IMR-90 (cell line): ENCODE data around the gene TCERG1L. TPM values are rescaled to one million over a fixed set of nuclear protein-coding genes. Genes with fewer than 3 reads are reported as not detected.

Source experiments
- ATAC-seq: fragments of 200-7000 bp; cut with Tn5 transposase; 2 replicates; pipeline ENCODE4 v1.9.1; 2020; ENCODE audit warnings: low read depth, mild to moderate bottlenecking, moderate library complexity
- BruUV-seq: library from RNA; stranded (reverse); fragments of 400-500 nt; replicated peaks from 2 replicates; lab custom pipeline; 2021; lab: Mats Ljungman, UMichigan
- CTCF ChIA-PET: fragments of 300-600 bp; formaldehyde crosslinking; extraction: SDS; loops from one replicate; lab custom pipeline; 2021; ENCODE audit warnings: antibody characterized with exemption; lab: Yijun Ruan, JAX
- POLR2A ChIA-PET: fragments of 300-600 bp; sonication (Branson Sonifier 250); formaldehyde crosslinking; loops from one replicate; lab custom pipeline; 2022; ENCODE audit warnings: antibody characterized with exemption; ENCODE audit not compliant: unreplicated experiment; lab: Charles Lee
- DNase-seq: peaks from one replicate; pipeline ENCODE4 v3.0.0; 2013
- H2AFZ ChIP-seq: replicated peaks from 2 replicates; pipeline ENCODE3; 2013; ENCODE audit warnings: low read length, mild to moderate bottlenecking; ENCODE audit not compliant: poor library complexity
- H2AK5ac ChIP-seq: 2 replicates; pipeline ENCODE4 v1.6.1; 2013; ENCODE audit warnings: low read depth, low read length, inconsistent platforms
- H2AK9ac ChIP-seq: replicated peaks from 2 replicates; pipeline ENCODE3; 2013; ENCODE audit warnings: mild to moderate bottlenecking, low read depth, low read length, moderate library complexity; ENCODE audit not compliant: poor library complexity
- H2BK120ac ChIP-seq: 2 replicates; pipeline ENCODE4 v1.6.1; 2013; ENCODE audit warnings: low read depth, low read length, inconsistent platforms
- H2BK15ac ChIP-seq: 3 replicates; pipeline ENCODE4 v1.6.1; 2013; ENCODE audit warnings: low read depth, low read length, inconsistent platforms
- H2BK20ac ChIP-seq: 2 replicates; pipeline ENCODE4 v1.6.1; 2013; ENCODE audit warnings: low read depth, mild to moderate bottlenecking, inconsistent platforms, low read length, moderate library complexity
- H2BK5ac ChIP-seq: 2 replicates; pipeline ENCODE4 v1.6.1; 2013; ENCODE audit warnings: mild to moderate bottlenecking, low read depth, low read length, inconsistent platforms; ENCODE audit not compliant: poor library complexity, severe bottlenecking
- H3K14ac ChIP-seq: replicated peaks from 2 replicates; pipeline ENCODE4 v1.6.1; 2013; ENCODE audit warnings: low read depth, low read length, inconsistent platforms
- H3K18ac ChIP-seq: 2 replicates; pipeline ENCODE4 v1.6.1; 2013; ENCODE audit warnings: low read depth, low read length, control low read depth
- H3K23ac ChIP-seq: 2 replicates; pipeline ENCODE4 v1.6.1; 2013; ENCODE audit warnings: low read depth, low read length, inconsistent platforms
- H3K27ac ChIP-seq: 2 replicates; pipeline ENCODE4 v1.5.1; 2013; ENCODE audit warnings: mild to moderate bottlenecking, control low read depth, low read length; ENCODE audit not compliant: insufficient read depth
- H3K27me3 ChIP-seq: 2 replicates; pipeline ENCODE4 v1.6.1; 2013; ENCODE audit warnings: low read length; ENCODE audit not compliant: control insufficient read depth, insufficient read depth
- H3K36me3 ChIP-seq: 2 replicates; pipeline ENCODE4 v1.6.1; 2013; ENCODE audit warnings: low read length, mixed read lengths; ENCODE audit not compliant: control insufficient read depth, insufficient read depth
- H3K4ac ChIP-seq: 2 replicates; pipeline ENCODE4 v1.6.1; 2013; ENCODE audit warnings: low read depth, low read length, inconsistent platforms
- H3K4me1 ChIP-seq: 2 replicates; pipeline ENCODE4 v1.6.1; 2013; ENCODE audit warnings: low read length, mixed read lengths; ENCODE audit not compliant: control insufficient read depth, insufficient read depth
- H3K4me2 ChIP-seq: 2 replicates; pipeline ENCODE4 v1.6.1; 2013; ENCODE audit warnings: low read depth, mild to moderate bottlenecking, control low read depth, low read length, moderate library complexity
- H3K4me3 ChIP-seq: 2 replicates; pipeline ENCODE4 v1.5.1; 2013; ENCODE audit warnings: low read depth, mild to moderate bottlenecking, control low read depth, low read length, moderate library complexity; ENCODE audit not compliant: insufficient read depth
- H3K56ac ChIP-seq: 2 replicates; pipeline ENCODE4 v1.6.1; 2013; ENCODE audit warnings: low read length, inconsistent platforms; ENCODE audit not compliant: insufficient read depth; ENCODE audit errors: extremely low read depth
- H3K79me1 ChIP-seq, 2 experiments: 2 replicates each; pipeline ENCODE4 v1.6.1; 2013; ENCODE audit warnings: low read length in 2 of 2, inconsistent platforms in 1 of 2, low read depth in 1 of 2
- H3K9ac ChIP-seq: 2 replicates; pipeline ENCODE4 v1.6.1; 2013; ENCODE audit warnings: low read depth, low read length, control low read depth
- H3K9me1 ChIP-seq: 2 replicates; pipeline ENCODE4 v1.6.1; 2013; ENCODE audit warnings: low read length, inconsistent platforms; ENCODE audit not compliant: insufficient read depth
- H3K9me3 ChIP-seq: 2 replicates; pipeline ENCODE4 v1.6.1; 2013; ENCODE audit warnings: low read length; ENCODE audit not compliant: control insufficient read depth, insufficient read depth
- H4K20me1 ChIP-seq: 2 replicates; pipeline ENCODE4 v1.6.1; 2013; ENCODE audit warnings: low read length, inconsistent platforms; ENCODE audit not compliant: insufficient read depth
- H4K5ac ChIP-seq: 2 replicates; pipeline ENCODE4 v1.6.1; 2013; ENCODE audit warnings: mild to moderate bottlenecking, low read depth, low read length, control low read depth
- H4K8ac ChIP-seq, 2 experiments: 2 replicates each; pipeline ENCODE4 v1.6.1; 2013; ENCODE audit warnings: low read depth in 2 of 2, low read length in 2 of 2, control low read depth in 1 of 2, inconsistent platforms in 1 of 2
- H4K91ac ChIP-seq: 2 replicates; pipeline ENCODE4 v1.6.1; 2013; ENCODE audit warnings: low read depth, low read length, inconsistent platforms; ENCODE audit not compliant: insufficient read depth
- BHLHE40 ChIP-seq: fragments of 150-350 bp; IDR thresholded peaks from 2 replicates; pipeline ENCODE4 v1.6.1; 2016; ENCODE audit warnings: mild to moderate bottlenecking, low read depth, low read length
- CHD1 ChIP-seq: IDR thresholded peaks from 2 replicates; pipeline ENCODE4 v1.6.1; 2012; ENCODE audit warnings: low read depth, low read length, improper control_type of control experiment
- MXI1 ChIP-seq: IDR thresholded peaks from 2 replicates; pipeline ENCODE4 v1.6.1; 2012; ENCODE audit warnings: low read depth, mild to moderate bottlenecking, low read length, moderate library complexity, borderline replicate concordance
- USF2 ChIP-seq: fragments of 150-350 bp; IDR thresholded peaks from 2 replicates; pipeline ENCODE4 v1.6.1; 2017; ENCODE audit warnings: mild to moderate bottlenecking, antibody characterized with exemption, low read length, low read depth
- WGBS, 2 experiments: methylation state at CpG; one replicate each; pipeline versions ENCODE4 v1.1.5 to v1.1.7; 2013; ENCODE audit warnings: missing lambda C conversion rate in 2 of 2; ENCODE audit not compliant: insufficient read length in 1 of 2; ENCODE audit errors: extremely low coverage in 2 of 2; 5-methylcytosine and 5-hydroxymethylcytosine counted together
- dilution Hi-C: fragments of 300-500 bp; cut with HindIII; formaldehyde crosslinking; loops from one replicate; pipeline ENCODE4 v1.14.3; 2018; ENCODE audit warnings: low sequenced_read_pairs; ENCODE audit not compliant: unreplicated experiment
- in situ Hi-C: fragments of 300-500 bp; cut with MboI; formaldehyde crosslinking; loops from 3 replicates; pipeline ENCODE4 v1.14.3; 2019; ENCODE audit warnings: low sequenced_read_pairs, inconsistent platforms, mixed read lengths
- intact Hi-C: fragments of 100-400 bp; cut with micrococcal nuclease; formaldehyde crosslinking; loops from 2 replicates; pipeline ENCODE4 v1.10.0; 2022
- polyA plus RNA-seq, 3 experiments: library from polyadenylated mRNA; depleted of rRNA; stranded (reverse); fragments of >200 nt; gene quantifications; 2 replicates each; pipeline ENCODE4 v1.2.3, GENCODE V29; 2012; ENCODE audit warnings: low replicate concordance in 1 of 3
- total RNA-seq: library from RNA; depleted of rRNA; stranded (reverse); fragments of >200 nt; gene quantifications from 2 replicates; pipeline ENCODE4 v1.2.3, GENCODE V29; 2012

TCERG1L gene
- total and polyA plus RNA-seq, 2 of the 4 experiments (the other 2 are of a cell fraction), result not detected

GRCh38 chr10:131271195-131271880, 40.2 kb downstream of the TCERG1L start:
- Histone ChIP-seq H3K14ac (no peak overlapping the region), H3K9me3 (peaks cover 59% of the 10 kb centered on the region), H3K36me3 (no peaks in the 10 kb centered on the region), H3K56ac (no peak overlapping the region), H3K9me1 (no peaks in the 10 kb centered on the region), H3K4me3 (no peak overlapping the region), H3K9ac (no peak overlapping the region), H4K20me1 (no peaks in the 10 kb centered on the region), H2AK5ac (no peak overlapping the region), H4K8ac (no peak overlapping the region), H3K18ac (no peak overlapping the region), H3K4me1 (no peaks in the 10 kb centered on the region), H4K5ac (no peak overlapping the region), H2BK20ac (no peak overlapping the region), H3K79me1 (no peaks in the 10 kb centered on the region), H2BK15ac (no peak overlapping the region), H3K27me3 (no peaks in the 10 kb centered on the region), H2BK5ac (no peak overlapping the region), H3K4me2 (no peak overlapping the region), H2AK9ac (no peak overlapping the region), H2BK120ac (no peak overlapping the region), H3K4ac (no peak overlapping the region), H2AFZ (no peak overlapping the region), H3K23ac (no peak overlapping the region), H3K27ac (no peak overlapping the region), H4K91ac (no peak overlapping the region)
- dilution Hi-C loops, result no loop called here
- no peak for DNase-seq
- no TSS peak for BruUV-seq
- CTCF ChIA-PET, result no interaction called here
- in situ Hi-C loops, result no loop called here
- WGBS, 2 experiments, result 50% methylated on average over 2 of the region's 13 CpGs; no CpG with 5 or more reads in 1 of the 2 experiments
- intact Hi-C loops, result no loop called here
- POLR2A ChIA-PET, result no interaction called here
- ATAC-seq, result no peak
- TF ChIP-seq BHLHE40 (no peak), MXI1 (no peak), USF2 (no peak), CHD1 (no peak)
